HepG2 (cell line): ENCODE data around the gene S100A5. TPM values are rescaled to one million over a fixed set of nuclear protein-coding genes. Genes with fewer than 3 reads are reported as not detected.

Experiments
- IRX3 ChIP-seq: sonication (generic); formaldehyde crosslinking; IDR thresholded peaks from 2 replicates; pipeline ENCODE4 v1.8.1; 2023; ENCODE audit warnings: mild to moderate bottlenecking, low read depth, missing genetic modification reagents, borderline replicate concordance
- RARG ChIP-seq: sonication (generic); formaldehyde crosslinking; IDR thresholded peaks from 2 replicates; pipeline ENCODE4 v1.4.0; 2020; ENCODE audit warnings: low read depth, mild to moderate bottlenecking, missing genetic modification reagents
- TBL1XR1 ChIP-seq: fragments of 150-350 bp; IDR thresholded peaks from 2 replicates; pipeline ENCODE4 v1.6.1; 2014; ENCODE audit warnings: borderline replicate concordance, low read length; ENCODE audit not compliant: partially characterized antibody
- polyA plus RNA-seq, 8 experiments: library from polyadenylated mRNA; depleted of rRNA in 3 of 8; stranded (reverse) in 7 of 8; unstranded in 1 of 8; fragments of >200 nt; fragmentation: Illumina TruSeq in 4 of 8; extraction: Trizol in 4 of 8; gene quantifications; 2 replicates each; pipeline versions ENCODE4 v1.2.1 to v1.2.3, GENCODE V29; 2011 to 2016; ENCODE audit warnings: low read depth in 4 of 8, missing spikeins in 1 of 8, mixed read lengths in 1 of 8; ENCODE audit not compliant: insufficient read depth in 1 of 8
- total RNA-seq, 5 experiments: library from RNA; depleted of rRNA; stranded (reverse); fragments of >200 nt; fragmentation: Illumina TruSeq; extraction: Trizol; gene quantifications; 2 replicates each; pipeline ENCODE4 v1.2.3, GENCODE V29; 2016; ENCODE audit warnings: low read depth in 1 of 5

The S100A5 gene
- total and polyA plus RNA-seq, 2 of the 13 experiments (the other 11 are each of a cell fraction or from before 2014, with no cell fraction given) = not detected

- no peak for TF ChIP-seq IRX3 (CRISPR knock-in tag)
- no peak for TF ChIP-seq TBL1XR1
- no peak for TF ChIP-seq RARG (CRISPR knock-in tag)
Measured at GRCh38 chr1:153487707-153488106, 53.0 kb downstream of the S100A5 start (continued).

Other genes with a start within 250 kb of the S100A5 start
- not detected in 2 replicates for gene PGLYRP3, start 228.0 kb downstream of the S100A5 start, total RNA-seq (2016; rRNA removed; fragmentation: Illumina TruSeq; extraction: Trizol)
- gene PGLYRP3, start 228.0 kb downstream of the S100A5 start, polyA plus RNA-seq (2011; rRNA removed) = not detected in 2 replicates
- gene PGLYRP4, start 192.1 kb downstream of the S100A5 start, total RNA-seq (2016; rRNA removed; fragmentation: Illumina TruSeq; extraction: Trizol) = not detected in 2 replicates
- gene PGLYRP4, start 192.1 kb downstream of the S100A5 start, polyA plus RNA-seq (2011; rRNA removed) = not detected in 2 replicates
- 0.31 and 1.1 TPM in 2 replicates for gene S100A9, start 183.1 kb downstream of the S100A5 start, total RNA-seq (2016; rRNA removed; fragmentation: Illumina TruSeq; extraction: Trizol)
- gene S100A9, start 183.1 kb downstream of the S100A5 start, polyA plus RNA-seq (2011; rRNA removed) = 0.61 and 0.69 TPM in 2 replicates
- not detected in 2 replicates for gene S100A12, start 165.3 kb downstream of the S100A5 start, total RNA-seq (2016; rRNA removed; fragmentation: Illumina TruSeq; extraction: Trizol)
- not detected in 2 replicates for gene S100A12, start 165.3 kb downstream of the S100A5 start, polyA plus RNA-seq (2011; rRNA removed)
- gene S100A8, start 149.9 kb downstream of the S100A5 start, total RNA-seq (2016; rRNA removed; fragmentation: Illumina TruSeq; extraction: Trizol) = not detected in 2 replicates
- gene S100A8, start 149.9 kb downstream of the S100A5 start, polyA plus RNA-seq (2011; rRNA removed) = not detected in 2 replicates
- gene S100A7A, start 124.4 kb downstream of the S100A5 start, total RNA-seq (2016; rRNA removed; fragmentation: Illumina TruSeq; extraction: Trizol) = not detected in 2 replicates
- gene S100A7A, start 124.4 kb downstream of the S100A5 start, polyA plus RNA-seq (2011; rRNA removed) = not detected in 2 replicates
- not detected in 2 replicates for gene S100A7, start 80.3 kb downstream of the S100A5 start, total RNA-seq (2016; rRNA removed; fragmentation: Illumina TruSeq; extraction: Trizol)
- gene S100A7, start 80.3 kb downstream of the S100A5 start, polyA plus RNA-seq (2011; rRNA removed) = not detected in 2 replicates
- 85.0 and 87.3 TPM in 2 replicates for gene S100A6, start 4.9 kb downstream of the S100A5 start, total RNA-seq (2016; rRNA removed; fragmentation: Illumina TruSeq; extraction: Trizol)
- 72.9 and 82.2 TPM in 2 replicates for gene S100A6, start 4.9 kb downstream of the S100A5 start, polyA plus RNA-seq (2011; rRNA removed)
- gene S100A4, start 4.9 kb upstream of the S100A5 start, total RNA-seq (2016; rRNA removed; fragmentation: Illumina TruSeq; extraction: Trizol) = 20.2 and 24.5 TPM in 2 replicates
- 9.6 and 12.9 TPM in 2 replicates for gene S100A4, start 4.9 kb upstream of the S100A5 start, polyA plus RNA-seq (2011; rRNA removed)
- 2.5 and 2.8 TPM in 2 replicates for gene S100A3, start 8.3 kb upstream of the S100A5 start, total RNA-seq (2016; rRNA removed; fragmentation: Illumina TruSeq; extraction: Trizol)
- gene S100A3, start 8.3 kb upstream of the S100A5 start, polyA plus RNA-seq (2011; rRNA removed) = 3.6 and 4.5 TPM in 2 replicates
- gene S100A2, start 24.9 kb upstream of the S100A5 start, total RNA-seq (2016; rRNA removed; fragmentation: Illumina TruSeq; extraction: Trizol) = 1.2 and 1.4 TPM in 2 replicates
- 1.2 and 1.4 TPM in 2 replicates for gene S100A2, start 24.9 kb upstream of the S100A5 start, polyA plus RNA-seq (2011; rRNA removed)
- gene S100A16, start 72.2 kb upstream of the S100A5 start, total RNA-seq (2016; rRNA removed; fragmentation: Illumina TruSeq; extraction: Trizol) = 46.0 and 51.2 TPM in 2 replicates
- 195 and 203 TPM in 2 replicates for gene S100A16, start 72.2 kb upstream of the S100A5 start, polyA plus RNA-seq (2011; rRNA removed)
- 1.4 and 2.0 TPM in 2 replicates for gene S100A14, start 75.4 kb upstream of the S100A5 start, total RNA-seq (2016; rRNA removed; fragmentation: Illumina TruSeq; extraction: Trizol)
- 7.7 and 10.8 TPM in 2 replicates for gene S100A14, start 75.4 kb upstream of the S100A5 start, polyA plus RNA-seq (2011; rRNA removed)
- 89.5 and 115 TPM in 2 replicates for gene S100A13, start 86.6 kb upstream of the S100A5 start, total RNA-seq (2016; rRNA removed; fragmentation: Illumina TruSeq; extraction: Trizol)
- gene S100A13, start 86.6 kb upstream of the S100A5 start, polyA plus RNA-seq (2011; rRNA removed) = 172 TPM in 2 replicates
- gene S100A1, start 87.5 kb upstream of the S100A5 start, total RNA-seq (2016; rRNA removed; fragmentation: Illumina TruSeq; extraction: Trizol) = 120 and 151 TPM in 2 replicates
- gene S100A1, start 87.5 kb upstream of the S100A5 start, polyA plus RNA-seq (2011; rRNA removed) = 238 and 251 TPM in 2 replicates
- 35.4 and 38.0 TPM in 2 replicates for gene CHTOP, start 93.1 kb upstream of the S100A5 start, total RNA-seq (2016; rRNA removed; fragmentation: Illumina TruSeq; extraction: Trizol)
- gene CHTOP, start 93.1 kb upstream of the S100A5 start, polyA plus RNA-seq (2011; rRNA removed) = 47.1 and 51.9 TPM in 2 replicates
- 25.7 and 34.3 TPM in 2 replicates for gene SNAPIN, start 117.8 kb upstream of the S100A5 start, total RNA-seq (2016; rRNA removed; fragmentation: Illumina TruSeq; extraction: Trizol)
- 21.7 and 23.9 TPM in 2 replicates for gene SNAPIN, start 117.8 kb upstream of the S100A5 start, polyA plus RNA-seq (2011; rRNA removed)
- 366 and 491 TPM in 2 replicates for gene ILF2, start 130.1 kb upstream of the S100A5 start, total RNA-seq (2016; rRNA removed; fragmentation: Illumina TruSeq; extraction: Trizol)
- 206 and 292 TPM in 2 replicates for gene ILF2, start 130.1 kb upstream of the S100A5 start, polyA plus RNA-seq (2011; rRNA removed)
- gene NPR1, start 137.8 kb upstream of the S100A5 start, total RNA-seq (2016; rRNA removed; fragmentation: Illumina TruSeq; extraction: Trizol) = not detected in 2 replicates
- not detected in 2 replicates for gene NPR1, start 137.8 kb upstream of the S100A5 start, polyA plus RNA-seq (2011; rRNA removed)
- gene INTS3, start 187.1 kb upstream of the S100A5 start, total RNA-seq (2016; rRNA removed; fragmentation: Illumina TruSeq; extraction: Trizol) = 14.7 and 17.2 TPM in 2 replicates
- gene INTS3, start 187.1 kb upstream of the S100A5 start, polyA plus RNA-seq (2011; rRNA removed) = 27.2 and 28.2 TPM in 2 replicates
- gene SLC27A3, start 234.5 kb upstream of the S100A5 start, total RNA-seq (2016; rRNA removed; fragmentation: Illumina TruSeq; extraction: Trizol) = 1.3 and 4.3 TPM in 2 replicates
- 5.2 and 10.3 TPM in 2 replicates for gene SLC27A3, start 234.5 kb upstream of the S100A5 start, polyA plus RNA-seq (2011; rRNA removed)